ENCODE results near the gene FAS.

Gene FAS

DNA sequence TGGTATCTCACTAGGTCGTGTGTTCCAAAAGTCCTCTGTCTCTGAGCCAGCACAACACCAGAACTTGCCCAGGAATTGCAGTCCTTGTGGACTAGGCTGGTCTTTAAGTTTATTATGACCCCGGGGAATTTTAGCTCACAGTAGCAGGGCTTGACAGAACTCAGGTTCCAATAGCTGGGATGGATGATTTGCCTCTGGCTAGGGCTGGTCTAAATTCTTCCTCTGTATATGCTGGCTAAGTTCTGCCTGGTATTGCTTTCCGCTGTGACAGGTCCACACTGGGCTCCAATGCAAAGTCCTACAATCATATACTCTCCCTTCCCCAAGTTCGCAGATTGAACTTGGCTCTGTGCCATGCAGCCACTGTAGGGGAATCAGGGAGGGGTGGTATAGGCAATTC, 52.5 kb downstream of the FAS start:
- DNase-seq: no peak

DNA sequence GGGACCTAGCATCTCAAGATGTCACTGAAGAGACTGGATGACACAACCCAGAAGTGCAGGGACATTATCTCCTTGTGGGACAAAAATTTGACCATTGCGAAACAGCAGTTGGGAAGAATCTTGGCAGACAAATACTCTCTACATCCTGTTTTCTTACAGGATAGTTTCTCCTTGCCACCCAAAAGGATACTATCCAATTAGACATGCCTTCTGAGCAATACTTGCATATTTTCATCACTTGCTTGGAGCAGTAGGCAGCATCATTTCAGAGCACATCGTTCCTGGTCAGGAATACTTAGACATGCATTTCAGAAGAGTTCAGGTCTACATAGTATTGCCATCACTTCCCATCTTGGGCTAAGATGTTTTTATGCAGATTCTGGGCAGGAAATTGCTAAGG, 56.8 kb downstream of the FAS start:
- DNase-seq: no peak

DNA sequence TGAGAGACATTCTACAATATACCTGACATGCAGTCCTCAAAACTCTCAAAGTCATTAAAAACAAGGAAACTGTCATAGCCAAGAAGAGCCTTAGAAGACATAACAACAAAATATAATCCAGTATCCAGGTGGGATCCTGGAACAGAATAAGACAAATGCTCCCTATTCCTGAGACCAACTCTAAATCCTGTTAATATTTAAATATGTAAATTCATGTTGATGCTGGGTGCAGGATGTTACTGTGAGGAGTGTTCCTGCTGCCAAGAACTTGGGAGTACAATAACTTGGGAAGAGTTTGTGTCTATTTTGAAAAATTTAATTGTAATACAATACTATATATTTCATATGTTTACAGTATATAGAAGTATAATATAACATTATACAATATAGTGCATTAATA, 61.0 kb downstream of the FAS start:
- no peak for DNase-seq

DNA sequence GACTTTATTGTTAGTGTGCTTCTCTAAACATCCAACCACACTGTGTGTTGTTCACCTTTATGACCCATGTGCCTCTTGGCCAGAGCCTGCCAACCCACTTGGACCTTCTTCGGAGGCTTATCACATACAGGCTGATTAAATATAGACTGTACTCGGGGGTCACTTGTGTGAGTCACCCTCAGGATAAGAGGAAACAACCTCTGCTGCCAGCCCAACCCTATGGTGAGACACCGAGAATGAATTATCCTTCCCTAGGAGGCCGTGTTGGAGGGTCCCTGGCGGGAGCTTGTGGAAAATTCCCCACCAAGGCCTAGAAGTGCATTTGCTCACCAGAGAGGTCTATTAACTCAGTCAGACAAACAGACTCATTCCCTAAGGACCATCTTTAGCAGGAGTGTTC, 63.0 kb downstream of the FAS start:
- DNase-seq: no peak

DNA sequence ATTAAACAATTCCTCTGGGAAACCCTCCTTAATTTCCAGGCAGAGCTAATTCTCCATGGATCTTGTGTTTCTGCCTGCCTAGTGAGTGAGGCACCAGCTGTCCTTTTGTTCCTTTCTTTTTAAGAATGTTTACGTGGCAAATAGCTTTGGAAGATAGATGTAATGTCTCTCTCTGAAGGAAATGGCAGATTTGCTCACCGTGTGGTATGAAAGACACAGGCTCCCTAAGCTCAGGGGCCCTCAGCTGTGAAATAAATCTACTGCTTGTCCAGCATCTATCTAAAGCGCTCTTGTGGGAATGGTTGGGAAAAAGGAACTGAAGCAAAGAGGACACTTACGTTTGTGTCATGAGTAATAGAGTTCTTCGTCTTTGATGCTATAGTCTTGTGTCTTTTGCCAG, 64.6 kb downstream of the FAS start:
- DNase-seq: no peak

DNA sequence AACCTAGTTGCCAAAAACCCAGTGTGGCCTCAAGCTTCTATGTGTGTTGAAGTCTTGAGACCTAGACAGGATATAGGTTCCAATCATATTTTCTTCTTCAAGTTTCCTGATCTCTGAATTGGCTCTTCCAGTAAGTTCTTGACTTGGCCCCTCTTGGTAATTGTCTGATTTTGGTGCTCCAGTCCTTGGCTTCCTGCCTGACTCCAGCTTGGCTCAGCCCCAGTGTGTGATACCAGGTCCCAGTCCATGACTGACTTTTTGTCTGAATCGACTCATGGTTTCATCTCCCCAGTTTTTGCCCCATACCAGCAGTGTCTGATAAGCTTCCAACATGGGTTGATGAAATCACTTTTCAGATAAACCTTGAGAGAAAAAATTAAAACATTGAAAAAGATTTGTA, 72.3 kb downstream of the FAS start:
- no peak for DNase-seq

DNA sequence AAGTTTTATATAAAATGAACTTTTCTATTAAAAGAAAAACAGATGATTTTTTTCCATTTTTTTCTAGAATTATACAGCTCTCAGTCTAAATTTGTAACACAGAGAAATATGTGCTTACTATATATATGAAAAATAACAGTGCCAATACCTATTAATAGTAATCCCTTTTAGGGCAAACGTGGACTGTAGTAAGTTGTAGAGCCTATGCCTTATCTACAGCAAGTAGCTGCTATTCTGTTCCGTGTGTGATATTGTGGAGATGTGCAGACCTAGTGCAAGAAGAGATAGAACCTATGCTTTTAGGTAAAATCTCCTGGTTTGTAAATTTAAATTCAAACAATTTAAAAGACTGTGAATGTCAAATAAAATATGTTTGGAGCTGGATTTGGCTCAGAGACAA, 72.9 kb downstream of the FAS start:
- DNase-seq: no peak

DNA sequence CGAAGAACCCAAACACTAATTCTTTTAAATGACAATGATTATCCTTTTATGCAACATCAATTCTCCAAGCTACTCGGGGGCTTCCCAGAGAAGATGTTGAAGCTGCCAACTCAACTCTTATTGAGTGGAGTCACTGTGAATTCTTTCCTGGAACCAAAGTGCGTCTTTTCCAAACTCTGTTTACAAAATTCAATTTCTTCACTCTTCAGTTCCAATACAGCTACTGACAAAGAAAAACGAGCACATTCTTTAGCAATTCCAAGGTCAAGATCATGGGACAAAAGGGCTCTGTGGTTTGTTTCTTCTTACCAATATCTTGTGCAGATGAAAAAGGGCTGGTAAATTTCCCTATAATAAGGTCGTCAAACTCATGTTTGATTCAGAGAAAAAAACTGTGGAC, 74.2 kb downstream of the FAS start:
- DNase-seq: no peak

Measured in femur (tissue), 1 donor.